DOHH2 (cell line): ENCODE measurements around the gene PCDHGA4.

ENCODE experiments used
- EZH2phosphoT487 ChIP-seq: fragments of 200-600 bp; sonication (generic); IDR thresholded peaks from 2 replicates; pipeline ENCODE4 v1.6.1; 2017; ENCODE audit warnings: borderline replicate concordance, mild to moderate bottlenecking, antibody characterized with exemption, low read length, moderate library complexity, mixed read lengths
- TF ChIP-seq, protein P1 (sequence below): fragments of 200-600 bp; sonication (generic); IDR thresholded peaks from one replicate; pipeline ENCODE4 v1.5.1; 2014; ENCODE audit warnings: antibody characterized with exemption, mild to moderate bottlenecking, low read depth, low read length; ENCODE audit not compliant: poor library complexity, severe bottlenecking

DNA sequence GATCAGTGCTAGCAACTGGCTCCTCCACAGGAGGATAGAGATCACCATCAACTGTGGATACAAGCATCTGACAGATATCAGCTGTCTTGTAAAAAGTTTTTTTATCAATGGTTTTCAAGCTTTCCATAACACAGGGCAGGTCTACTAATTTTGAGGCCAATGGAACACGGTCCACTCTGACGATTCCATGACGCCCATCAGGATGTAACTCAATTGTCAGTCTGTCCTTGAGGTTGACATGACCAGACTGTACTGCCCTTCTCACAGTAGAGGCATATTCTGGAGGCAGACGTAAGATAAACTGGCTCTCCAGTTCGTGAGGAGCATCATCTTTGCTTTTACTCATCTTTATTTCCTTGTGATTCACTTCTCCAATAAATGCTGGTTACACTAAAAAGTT lies 35.1 kb upstream of the PCDHGA4 start:
- TF ChIP-seq, protein P1, sequence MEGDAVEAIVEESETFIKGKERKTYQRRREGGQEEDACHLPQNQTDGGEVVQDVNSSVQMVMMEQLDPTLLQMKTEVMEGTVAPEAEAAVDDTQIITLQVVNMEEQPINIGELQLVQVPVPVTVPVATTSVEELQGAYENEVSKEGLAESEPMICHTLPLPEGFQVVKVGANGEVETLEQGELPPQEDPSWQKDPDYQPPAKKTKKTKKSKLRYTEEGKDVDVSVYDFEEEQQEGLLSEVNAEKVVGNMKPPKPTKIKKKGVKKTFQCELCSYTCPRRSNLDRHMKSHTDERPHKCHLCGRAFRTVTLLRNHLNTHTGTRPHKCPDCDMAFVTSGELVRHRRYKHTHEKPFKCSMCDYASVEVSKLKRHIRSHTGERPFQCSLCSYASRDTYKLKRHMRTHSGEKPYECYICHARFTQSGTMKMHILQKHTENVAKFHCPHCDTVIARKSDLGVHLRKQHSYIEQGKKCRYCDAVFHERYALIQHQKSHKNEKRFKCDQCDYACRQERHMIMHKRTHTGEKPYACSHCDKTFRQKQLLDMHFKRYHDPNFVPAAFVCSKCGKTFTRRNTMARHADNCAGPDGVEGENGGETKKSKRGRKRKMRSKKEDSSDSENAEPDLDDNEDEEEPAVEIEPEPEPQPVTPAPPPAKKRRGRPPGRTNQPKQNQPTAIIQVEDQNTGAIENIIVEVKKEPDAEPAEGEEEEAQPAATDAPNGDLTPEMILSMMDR = no peak
- TF ChIP-seq EZH2phosphoT487 = no peak
